H54 (cell line): Measurements from ENCODE around the gene TSPAN18.

Experiments
- DNase-seq: peaks from one replicate; pipeline ENCODE4 v3.0.0; 2011; ENCODE audit warnings: low spot score, mixed read lengths; ENCODE audit not compliant: insufficient read length
- FAIRE-seq: peaks from 3 replicates; lab custom pipeline; 2011; peaks lifted over from hg19 to GRCh38; lab: Jason Lieb, UNC
- POLR2A ChIP-seq: IDR thresholded peaks from 2 replicates; pipeline ENCODE4 v1.6.1; 2011; ENCODE audit warnings: low read depth, mild to moderate bottlenecking, low read length

TSPAN18 gene

GRCh38 chr11:44877571-44878497 is 151.1 kb downstream of the TSPAN18 start:
- no peak for TF ChIP-seq POLR2A
- no peak for DNase-seq
- no peak for FAIRE-seq

DNA sequence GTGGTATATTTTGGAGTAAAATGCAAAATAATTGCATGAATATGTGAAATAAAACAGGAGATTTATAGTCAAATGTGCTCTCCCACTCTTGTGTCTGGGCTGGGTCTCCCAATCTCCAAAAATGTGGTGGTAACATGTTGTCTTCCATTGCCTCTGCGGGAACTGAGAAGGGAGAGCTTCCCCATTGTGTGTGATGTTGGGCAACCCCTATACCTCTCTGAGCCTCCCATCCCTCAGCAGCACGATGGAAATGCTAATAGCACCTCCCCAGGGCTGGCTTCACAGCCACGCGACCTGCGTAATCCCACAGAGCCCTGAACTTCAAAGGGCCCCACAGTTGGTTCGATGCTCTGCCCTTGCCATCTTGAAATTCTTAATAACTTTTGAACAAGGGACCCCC is 151.9 kb downstream of the TSPAN18 start:
- DNase-seq: no peak
- no peak for FAIRE-seq
- TF ChIP-seq POLR2A: no peak

DNA sequence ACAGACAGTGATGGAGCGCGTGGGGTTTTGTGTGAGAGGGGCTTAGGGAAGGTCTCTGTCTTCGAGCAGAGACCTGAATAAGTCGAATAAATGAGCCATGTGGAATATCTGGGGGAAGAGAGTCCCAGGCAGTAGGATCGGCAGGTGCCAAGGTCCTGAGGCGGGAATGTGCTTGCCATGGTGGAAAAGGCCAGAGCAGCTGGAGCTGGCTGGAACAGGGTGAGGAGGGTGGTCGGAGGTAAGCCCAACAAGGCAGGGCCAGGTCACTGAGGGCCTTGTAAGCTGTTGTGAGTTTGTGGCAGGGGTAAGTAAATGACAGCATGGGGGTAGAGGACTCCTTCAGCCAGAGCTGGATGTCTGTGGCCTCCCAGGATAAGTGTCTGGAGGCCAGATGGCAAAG is 152.7 kb downstream of the TSPAN18 start:
- no peak for FAIRE-seq
- no peak for TF ChIP-seq POLR2A
- DNase-seq: no peak

- DNase-seq (no peak), FAIRE-seq (no peak)
Observed at GRCh38 chr11:44880511-44880910, 153.7 kb downstream of the TSPAN18 start.

GRCh38 chr11:44880953-44881352 is 154.2 kb downstream of the TSPAN18 start:
- DNase-seq (no peak), FAIRE-seq (no peak)
- TF ChIP-seq POLR2A: no peak

More at GRCh38 chr11:44880511-44880910, 153.7 kb downstream of the TSPAN18 start:
- TF ChIP-seq POLR2A: no peak

GRCh38 chr11:44883277-44883676 is 156.5 kb downstream of the TSPAN18 start:
- no peak for FAIRE-seq
- no peak for TF ChIP-seq POLR2A

DNA sequence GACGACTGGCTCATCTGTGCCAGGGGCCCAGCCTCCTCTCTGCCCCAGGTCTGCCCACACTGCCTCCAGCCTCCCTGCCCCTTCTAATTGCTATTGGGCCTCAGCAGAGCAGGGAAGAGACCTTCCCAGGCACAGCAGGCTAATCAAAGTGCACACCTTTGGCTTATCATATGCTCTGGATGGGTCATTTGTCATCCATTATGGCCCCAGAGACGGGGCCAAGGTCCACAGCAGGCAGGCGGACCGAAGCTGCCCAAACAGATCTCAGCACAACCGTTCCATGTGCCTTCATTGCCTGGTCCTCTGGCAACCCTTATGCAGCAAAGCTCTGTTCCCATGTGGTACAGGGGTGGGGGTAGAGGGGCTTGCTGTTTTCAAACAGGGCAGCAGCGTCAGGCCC is 157.3 kb downstream of the TSPAN18 start:
- FAIRE-seq (no peak), DNase-seq (no peak)
- TF ChIP-seq POLR2A: no peak

More at GRCh38 chr11:44883277-44883676, 156.5 kb downstream of the TSPAN18 start:
- no peak for DNase-seq

- FAIRE-seq (no peak), DNase-seq (no peak)
- no peak for TF ChIP-seq POLR2A
Observed at GRCh38 chr11:44885065-44885810, 158.5 kb downstream of the TSPAN18 start.

DNA sequence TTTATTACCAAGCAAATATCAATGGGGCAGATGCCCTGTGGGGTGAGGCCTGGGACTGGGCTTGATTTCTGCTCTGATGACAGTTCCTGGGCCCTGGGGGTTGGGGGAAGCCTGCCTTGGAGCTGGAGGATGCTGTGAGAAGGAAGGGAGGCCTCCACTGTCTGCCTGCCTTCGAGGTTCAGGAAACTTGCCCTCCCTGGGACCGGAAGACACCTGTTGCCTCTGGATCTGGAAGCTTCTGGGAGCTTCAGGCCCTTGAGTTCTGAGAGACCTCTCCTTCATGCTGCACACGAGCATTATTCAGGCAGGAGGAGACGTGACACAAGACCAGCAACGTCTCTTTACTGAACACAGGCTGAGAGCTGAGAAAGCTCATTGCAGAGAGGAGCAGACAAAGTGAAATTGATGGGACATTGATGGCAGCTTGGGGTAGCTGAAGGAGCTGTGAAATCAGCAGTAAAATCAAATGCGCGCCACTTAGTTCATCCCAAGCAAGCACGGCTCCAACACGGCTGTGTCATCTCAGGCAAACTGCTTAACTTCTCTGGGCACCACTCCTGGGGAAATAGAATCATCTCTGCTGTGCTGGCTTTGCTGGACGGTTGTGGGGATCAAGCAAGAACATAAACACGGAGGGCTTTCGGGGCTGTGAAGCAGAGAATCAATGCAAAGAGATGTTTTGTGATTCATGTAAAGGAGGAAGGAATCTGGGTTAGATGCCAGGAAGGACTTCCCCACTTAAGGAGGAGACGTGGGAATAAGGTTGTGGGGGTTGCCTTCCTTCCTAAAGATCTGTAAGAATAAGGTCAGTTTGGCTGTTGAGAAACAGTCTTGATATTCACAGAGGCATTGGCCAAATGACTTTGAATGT is 159.4 kb downstream of the TSPAN18 start:
- no peak for TF ChIP-seq POLR2A
- FAIRE-seq (no peak), DNase-seq (no peak)

DNA sequence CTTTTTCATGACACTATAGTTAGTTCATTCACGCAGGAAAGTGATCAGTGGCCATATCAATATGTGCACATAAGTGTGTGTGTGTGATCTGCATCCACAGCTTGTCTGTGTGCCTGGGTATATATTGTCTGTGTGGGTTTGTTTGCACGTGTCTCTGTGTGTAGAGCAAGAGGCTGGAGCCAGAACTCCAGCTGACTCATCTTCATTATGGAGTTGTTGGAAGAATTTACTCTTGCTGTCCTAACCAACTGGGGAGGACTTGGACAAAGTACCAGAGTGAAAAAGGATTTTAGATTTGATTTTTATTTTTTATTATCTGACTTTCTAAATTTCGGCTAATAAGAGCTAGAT is 160.0 kb downstream of the TSPAN18 start:
- no peak for TF ChIP-seq POLR2A
- no peak for DNase-seq
- FAIRE-seq: no peak

- DNase-seq (no peak), FAIRE-seq (no peak)
- no peak for TF ChIP-seq POLR2A
Observed at GRCh38 chr11:44887636-44888035, 160.9 kb downstream of the TSPAN18 start.

GRCh38 chr11:44889266-44889665 is 162.5 kb downstream of the TSPAN18 start:
- TF ChIP-seq POLR2A: no peak
- no peak for DNase-seq
- FAIRE-seq: no peak

DNA sequence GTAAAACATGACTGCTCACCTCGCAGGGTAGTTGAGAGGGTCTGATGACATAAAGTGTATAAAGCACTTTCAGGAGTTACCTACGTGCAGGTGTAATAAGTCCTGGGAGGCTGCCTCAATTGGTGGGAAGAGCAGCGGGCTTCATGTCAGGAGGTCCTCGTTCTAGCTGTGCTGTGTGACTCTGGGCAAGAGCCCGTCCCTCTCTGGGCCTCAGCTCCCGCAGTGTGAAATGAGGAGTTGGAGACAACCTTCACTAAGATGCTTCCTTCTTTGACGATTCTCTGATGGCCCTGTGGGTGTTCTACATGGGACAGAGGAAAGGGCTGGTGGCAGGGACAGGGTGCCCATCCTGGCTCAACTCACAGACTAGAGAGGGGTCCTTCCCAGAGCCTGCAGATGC is 166.1 kb downstream of the TSPAN18 start:
- FAIRE-seq (no peak), DNase-seq (no peak)
- no peak for TF ChIP-seq POLR2A

- FAIRE-seq (no peak), DNase-seq (no peak)
- no peak for TF ChIP-seq POLR2A
Observed at GRCh38 chr11:44893308-44893822, 166.6 kb downstream of the TSPAN18 start.
